ENCODE measurements around the gene PDE3A.
A peak's percentile ranks its signal among the peaks of the same experiment; 100 is the strongest.
"Not testable (repeated sequence)": the region's sequence is repeated elsewhere in the genome, so short reads cannot be mapped to it uniquely, and the experiment has no call there.

The PDE3A gene

GRCh38 chr12:20382117-20382516 lies 13.8 kb downstream of the PDE3A start:
- H3K4me3 ChIP-seq (ENCODE audit: low read length, poor library complexity, severe bottlenecking), result no peak overlapping the region
- no peaks in the 10 kb centered on the region for H3K9me2 ChIP-seq (replicated peaks; ENCODE audit: low read depth, low read length)
- no peaks in the 10 kb centered on the region for H3K79me2 ChIP-seq (ENCODE audit: insufficient read depth, low read length)
- H3K36me3 ChIP-seq (ENCODE audit: insufficient read depth, low read length), result no peaks in the 10 kb centered on the region
- H4K20me1 ChIP-seq (ENCODE audit: insufficient read depth, low read length, poor library complexity, severe bottlenecking), result no peaks in the 10 kb centered on the region
- H2AFZ ChIP-seq (ENCODE audit: low read length), result no peak overlapping the region
- no peaks in the 10 kb centered on the region for H3K4me1 ChIP-seq (ENCODE audit: insufficient read depth, low read length, poor library complexity, severe bottlenecking)
- no peaks in the 10 kb centered on the region for H3K9me3 ChIP-seq (ENCODE audit: insufficient read depth, low read depth, low read length)
- H3K9ac ChIP-seq (ENCODE audit: low read depth, low read length, poor library complexity, severe bottlenecking), result no peak overlapping the region
- TF ChIP-seq, protein P1, sequence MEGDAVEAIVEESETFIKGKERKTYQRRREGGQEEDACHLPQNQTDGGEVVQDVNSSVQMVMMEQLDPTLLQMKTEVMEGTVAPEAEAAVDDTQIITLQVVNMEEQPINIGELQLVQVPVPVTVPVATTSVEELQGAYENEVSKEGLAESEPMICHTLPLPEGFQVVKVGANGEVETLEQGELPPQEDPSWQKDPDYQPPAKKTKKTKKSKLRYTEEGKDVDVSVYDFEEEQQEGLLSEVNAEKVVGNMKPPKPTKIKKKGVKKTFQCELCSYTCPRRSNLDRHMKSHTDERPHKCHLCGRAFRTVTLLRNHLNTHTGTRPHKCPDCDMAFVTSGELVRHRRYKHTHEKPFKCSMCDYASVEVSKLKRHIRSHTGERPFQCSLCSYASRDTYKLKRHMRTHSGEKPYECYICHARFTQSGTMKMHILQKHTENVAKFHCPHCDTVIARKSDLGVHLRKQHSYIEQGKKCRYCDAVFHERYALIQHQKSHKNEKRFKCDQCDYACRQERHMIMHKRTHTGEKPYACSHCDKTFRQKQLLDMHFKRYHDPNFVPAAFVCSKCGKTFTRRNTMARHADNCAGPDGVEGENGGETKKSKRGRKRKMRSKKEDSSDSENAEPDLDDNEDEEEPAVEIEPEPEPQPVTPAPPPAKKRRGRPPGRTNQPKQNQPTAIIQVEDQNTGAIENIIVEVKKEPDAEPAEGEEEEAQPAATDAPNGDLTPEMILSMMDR (conservative IDR thresholded peaks at IDR 0.05; ENCODE audit: low read length), result no peak
- TF ChIP-seq EZH2phosphoT487 (IDR thresholded peaks at IDR 0.05; ENCODE audit: borderline replicate concordance), result no peak
- H3K4me2 ChIP-seq (ENCODE audit: low read depth, low read length, poor library complexity, severe bottlenecking), result no peak overlapping the region
- no peaks in the 10 kb centered on the region for H3K27me3 ChIP-seq (ENCODE audit: insufficient read depth, low read length, poor library complexity, severe bottlenecking)
- no peaks in the 10 kb centered on the region for H3F3A ChIP-seq (ENCODE audit: low read depth)

DNA sequence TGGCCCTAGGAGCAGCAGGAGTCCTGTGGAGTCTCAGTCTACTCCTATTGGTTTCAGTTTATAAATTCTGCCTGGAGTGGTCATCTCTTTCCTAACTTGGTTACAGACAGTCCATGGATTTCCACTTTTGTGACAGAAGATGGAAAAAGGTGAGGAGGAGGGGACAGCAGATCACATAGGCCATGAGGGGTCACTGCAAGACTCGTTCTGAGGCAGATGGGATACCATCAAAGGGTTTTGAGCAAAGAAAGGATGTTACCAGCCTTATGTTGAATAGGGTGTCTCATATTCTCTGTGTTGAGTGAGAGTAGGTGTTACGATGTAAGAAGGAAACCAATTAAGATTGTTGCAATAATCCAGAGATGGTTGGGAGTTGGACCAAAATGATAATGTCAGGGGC lies 15.3 kb downstream of the PDE3A start:
- TF ChIP-seq, protein P1 (conservative IDR thresholded peaks at IDR 0.05; ENCODE audit: low read length), result peak; percentile 28
- TF ChIP-seq EZH2phosphoT487 (IDR thresholded peaks at IDR 0.05; ENCODE audit: borderline replicate concordance), result no peak
- no peak overlapping the region for H3K4me2 ChIP-seq (ENCODE audit: low read depth, low read length, poor library complexity, severe bottlenecking)

GRCh38 chr12:20384836-20385235 lies 16.5 kb downstream of the PDE3A start:
- not testable (repeated sequence) for H3K4me2 ChIP-seq (ENCODE audit: low read depth, low read length, poor library complexity, severe bottlenecking); H2AFZ ChIP-seq (ENCODE audit: low read length); H3F3A ChIP-seq (ENCODE audit: low read depth); H3K4me3 ChIP-seq (ENCODE audit: low read length, poor library complexity, severe bottlenecking); H3K36me3 ChIP-seq (ENCODE audit: insufficient read depth, low read length); H3K9ac ChIP-seq (ENCODE audit: low read depth, low read length, poor library complexity, severe bottlenecking); H3K9me2 ChIP-seq (replicated peaks; ENCODE audit: low read depth, low read length); H3K4me1 ChIP-seq (ENCODE audit: insufficient read depth, low read length, poor library complexity, severe bottlenecking); H4K20me1 ChIP-seq (ENCODE audit: insufficient read depth, low read length, poor library complexity, severe bottlenecking); H3K27me3 ChIP-seq (ENCODE audit: insufficient read depth, low read length, poor library complexity, severe bottlenecking); H3K79me2 ChIP-seq (ENCODE audit: insufficient read depth, low read length); H3K9me3 ChIP-seq (ENCODE audit: insufficient read depth, low read depth, low read length)

More for the DNA sequence above, 15.3 kb downstream of the PDE3A start:
- Histone ChIP-seq H2AFZ (ENCODE audit: low read length) (no peak overlapping the region), H3K36me3 (ENCODE audit: insufficient read depth, low read length) (no peaks in the 10 kb centered on the region), H3K9me3 (ENCODE audit: insufficient read depth, low read depth, low read length) (no peaks in the 10 kb centered on the region), H3K9ac (ENCODE audit: low read depth, low read length, poor library complexity, severe bottlenecking) (no peak overlapping the region), H3F3A (ENCODE audit: low read depth) (no peaks in the 10 kb centered on the region), H3K4me3 (ENCODE audit: low read length, poor library complexity, severe bottlenecking) (no peak overlapping the region), H3K9me2 (replicated peaks; ENCODE audit: low read depth, low read length) (no peaks in the 10 kb centered on the region), H3K27me3 (ENCODE audit: insufficient read depth, low read length, poor library complexity, severe bottlenecking) (no peaks in the 10 kb centered on the region), H3K4me1 (ENCODE audit: insufficient read depth, low read length, poor library complexity, severe bottlenecking) (no peaks in the 10 kb centered on the region), H4K20me1 (ENCODE audit: insufficient read depth, low read length, poor library complexity, severe bottlenecking) (no peaks in the 10 kb centered on the region), H3K79me2 (ENCODE audit: insufficient read depth, low read length) (no peaks in the 10 kb centered on the region)

- Histone ChIP-seq H3K27me3 (ENCODE audit: insufficient read depth, low read length, poor library complexity, severe bottlenecking) (no peaks in the 10 kb centered on the region), H2AFZ (ENCODE audit: low read length) (no peak overlapping the region), H3K79me2 (ENCODE audit: insufficient read depth, low read length) (no peaks in the 10 kb centered on the region), H3K4me3 (ENCODE audit: low read length, poor library complexity, severe bottlenecking) (no peak overlapping the region), H4K20me1 (ENCODE audit: insufficient read depth, low read length, poor library complexity, severe bottlenecking) (no peaks in the 10 kb centered on the region), H3K36me3 (ENCODE audit: insufficient read depth, low read length) (no peaks in the 10 kb centered on the region), H3K9me3 (ENCODE audit: insufficient read depth, low read depth, low read length) (no peaks in the 10 kb centered on the region), H3F3A (ENCODE audit: low read depth) (no peaks in the 10 kb centered on the region), H3K4me2 (ENCODE audit: low read depth, low read length, poor library complexity, severe bottlenecking) (no peak overlapping the region), H3K9ac (ENCODE audit: low read depth, low read length, poor library complexity, severe bottlenecking) (no peak overlapping the region), H3K4me1 (ENCODE audit: insufficient read depth, low read length, poor library complexity, severe bottlenecking) (no peaks in the 10 kb centered on the region), H3K9me2 (replicated peaks; ENCODE audit: low read depth, low read length) (no peaks in the 10 kb centered on the region)
- TF ChIP-seq, protein P1 (conservative IDR thresholded peaks at IDR 0.05; ENCODE audit: low read length), result no peak
- TF ChIP-seq EZH2phosphoT487 (IDR thresholded peaks at IDR 0.05; ENCODE audit: borderline replicate concordance), result no peak
Measured at GRCh38 chr12:20390846-20391245, 22.5 kb downstream of the PDE3A start.

Data from Loucy (cell line).